Keratinocyte (primary cell): Measurements from ENCODE around the gene CDHR3. TPM values are rescaled to one million over a fixed set of nuclear protein-coding genes. Genes with fewer than 3 reads are reported as not detected.
"Not testable (repeated sequence)": the region's sequence is repeated elsewhere in the genome, so short reads cannot be mapped to it uniquely, and the experiment has no call there.

Experiments used
- DNase-seq: peaks from one replicate; pipeline ENCODE4 v3.0.0-alpha.2; 2011; ENCODE audit warnings: low read depth, missing footprints, low spot score
- FAIRE-seq: peaks from 2 replicates; lab custom pipeline; 2011; peaks lifted over from hg19 to GRCh38; lab: Jason Lieb, UNC
- H2AFZ ChIP-seq: 2 replicates; pipeline ENCODE4 v1.6.0; 2012; ENCODE audit warnings: low read length, control low read depth, inconsistent platforms; ENCODE audit not compliant: control insufficient read depth
- H3K27ac ChIP-seq: 2 replicates; pipeline ENCODE4 v1.5.1; 2011; ENCODE audit warnings: low read length; ENCODE audit not compliant: control insufficient read depth, insufficient read depth
- H3K27me3 ChIP-seq: 3 replicates; pipeline ENCODE4 v1.6.0; 2011; ENCODE audit warnings: low read length; ENCODE audit not compliant: control insufficient read depth, insufficient read depth; ENCODE audit errors: extremely low read depth
- H3K36me3 ChIP-seq, 2 experiments: 2 replicates in 1 of 2; 3 replicates in 1 of 2; pipeline ENCODE4 v1.5.1; 2011; ENCODE audit warnings: low read length in 2 of 2, mild to moderate bottlenecking in 1 of 2; ENCODE audit not compliant: control insufficient read depth in 2 of 2, insufficient read depth in 2 of 2; ENCODE audit errors: extremely low read depth in 1 of 2
- H3K4me1 ChIP-seq: 3 replicates; pipeline ENCODE4 v1.5.1; 2011; ENCODE audit warnings: low read length; ENCODE audit not compliant: control insufficient read depth, insufficient read depth; ENCODE audit errors: extremely low read depth
- H3K4me2 ChIP-seq: 3 replicates; pipeline ENCODE4 v1.6.0; 2011; ENCODE audit warnings: low read depth, low read length; ENCODE audit not compliant: control insufficient read depth, insufficient read depth; ENCODE audit errors: extremely low read depth
- H3K4me3 ChIP-seq, 3 experiments: fragments of 200-600 bp in 1 of 3; sonication (generic) in 1 of 3; 2 replicates in 2 of 3; 3 replicates in 1 of 3; pipeline ENCODE4 v1.5.1; 2011 to 2016; ENCODE audit warnings: low read length in 3 of 3, mild to moderate bottlenecking in 3 of 3, control low read depth in 2 of 3, inconsistent platforms in 1 of 3, low read depth in 1 of 3, mixed read lengths in 1 of 3, mixed run types in 1 of 3, moderate library complexity in 1 of 3; ENCODE audit not compliant: control insufficient read depth in 2 of 3, insufficient read depth in 2 of 3; ENCODE audit errors: extremely low read depth in 1 of 3
- H3K79me2 ChIP-seq: 2 replicates; pipeline ENCODE4 v1.6.0; 2012; ENCODE audit warnings: low read length; ENCODE audit not compliant: control insufficient read depth, insufficient read depth
- H3K9ac ChIP-seq: 3 replicates; pipeline ENCODE4 v1.6.0; 2011; ENCODE audit warnings: low read length; ENCODE audit not compliant: control insufficient read depth, insufficient read depth; ENCODE audit errors: extremely low read depth
- H3K9me1 ChIP-seq: 3 replicates; pipeline ENCODE4 v1.6.0; 2011; ENCODE audit warnings: low read length; ENCODE audit not compliant: control insufficient read depth, insufficient read depth; ENCODE audit errors: extremely low read depth
- H3K9me3 ChIP-seq: 2 replicates; pipeline ENCODE4 v1.5.1; 2012; ENCODE audit warnings: low read depth, low read length; ENCODE audit not compliant: control insufficient read depth
- H4K20me1 ChIP-seq: 3 replicates; pipeline ENCODE4 v1.6.0; 2011; ENCODE audit warnings: low read length; ENCODE audit not compliant: control insufficient read depth, insufficient read depth; ENCODE audit errors: extremely low read depth
- CTCF ChIP-seq, 3 experiments: IDR thresholded peaks in 1 of 3; conservative IDR thresholded peaks in 1 of 3; optimal IDR thresholded peaks in 1 of 3; 2 replicates in 2 of 3; 3 replicates in 1 of 3; pipeline versions ENCODE3 to v1.5.1; 2011; ENCODE audit warnings: low read length in 3 of 3, mild to moderate bottlenecking in 3 of 3, moderate library complexity in 2 of 3, control low read depth in 1 of 3, inconsistent platforms in 1 of 3; ENCODE audit not compliant: insufficient read depth in 2 of 3; ENCODE audit errors: extremely low read depth in 1 of 3
- EZH2 ChIP-seq: IDR thresholded peaks from one replicate; pipeline ENCODE4 v1.6.1; 2012; ENCODE audit warnings: inconsistent platforms, mild to moderate bottlenecking, low read length, moderate library complexity
- dilution Hi-C: fragments of 300-500 bp; cut with MboI; formaldehyde crosslinking; loops from one replicate; pipeline ENCODE4 v1.7.0; 2020; ENCODE audit warnings: low sequenced_read_pairs; ENCODE audit not compliant: extremely low pct_ligation_motif_present
- polyA plus RNA-seq, 5 experiments: library from polyadenylated mRNA; depleted of rRNA in 3 of 5; stranded (reverse) in 3 of 5; stranded (forward) in 1 of 5; unstranded in 1 of 5; fragments of >200 nt; gene quantifications; 1 replicate in 1 of 5; 2 replicates in 3 of 5; 3 replicates in 1 of 5; pipeline versions ENCODE4 v1.2.1 to v1.2.3, GENCODE V29; 2011 to 2012; ENCODE audit warnings: missing spikeins in 2 of 5, low read depth in 1 of 5, low replicate concordance in 1 of 5

CDHR3 gene
- polyA plus RNA-seq, 1 donor (not counting 4 experiments of a cell fraction or from before 2014, with no cell fraction given), result 1.2 TPM

DNA sequence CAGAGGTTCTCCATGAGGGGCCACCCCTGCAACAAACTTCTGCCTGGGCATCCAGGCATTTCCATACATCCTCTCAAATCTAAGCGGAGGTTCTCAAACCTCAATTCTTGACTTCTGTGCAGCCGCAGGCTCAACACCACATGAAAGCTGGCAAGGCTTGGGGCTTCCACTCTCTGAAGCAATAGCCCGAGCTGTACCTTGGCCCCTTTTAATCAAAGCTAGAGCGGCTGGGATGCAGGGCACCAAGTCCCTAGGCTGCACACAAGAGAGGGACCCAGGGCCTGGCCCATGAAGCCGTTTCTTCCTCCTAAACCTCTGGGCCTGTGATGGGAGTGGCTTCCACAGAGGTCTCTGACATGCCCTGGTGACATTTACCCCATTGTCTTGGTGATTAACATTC is 43.8 kb downstream of the CDHR3 start:
- peaks cover 4% of the 10 kb centered on the region for H3K27me3 ChIP-seq
- TF ChIP-seq EZH2 (no peak), CTCF (optimal IDR thresholded peaks at IDR 0.05 in 1 of 3, IDR thresholded peaks at IDR 0.05 in 1 of 3, conservative IDR thresholded peaks at IDR 0.05 in 1 of 3; ENCODE audit: extremely low read depth in 1 of 3, insufficient read depth in 2 of 3, low read length in 3 of 3) (no peak)
- H3K9me1 ChIP-seq, result no peaks in the 10 kb centered on the region
- H3K9ac ChIP-seq, result no peak overlapping the region
- H3K4me1 ChIP-seq, result peaks cover 7% of the 10 kb centered on the region
- no peaks in the 10 kb centered on the region for H4K20me1 ChIP-seq
- dilution Hi-C loops, result no loop called here
- H3K9me3 ChIP-seq, result no peaks in the 10 kb centered on the region
- no peak for FAIRE-seq
- H2AFZ ChIP-seq, result no peak overlapping the region
- no peaks in the 10 kb centered on the region for H3K36me3 ChIP-seq
- H3K27ac ChIP-seq, result no peak overlapping the region
- H3K4me2 ChIP-seq, result no peak overlapping the region
- DNase-seq, result no peak
- no peak overlapping the region for H3K4me3 ChIP-seq
- H3K79me2 ChIP-seq, result no peaks in the 10 kb centered on the region

DNA sequence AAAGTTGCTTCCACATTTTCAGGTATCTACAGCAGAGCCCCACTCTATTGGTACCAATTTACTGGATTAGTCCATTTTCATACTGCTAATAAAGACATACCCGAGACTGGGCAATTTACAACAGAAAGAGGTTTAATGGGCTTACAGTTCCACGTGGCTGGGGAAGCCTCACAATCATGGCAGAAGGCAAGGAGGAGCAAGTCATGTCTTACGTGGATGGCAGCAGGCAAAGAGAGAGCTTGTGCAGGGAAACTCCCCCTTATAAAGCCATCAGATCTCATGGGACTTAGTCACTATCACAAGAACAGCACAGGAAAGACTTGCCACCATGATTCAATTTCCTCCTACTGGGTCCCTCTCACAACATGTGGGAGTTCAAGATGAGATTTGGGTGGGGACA is 44.7 kb downstream of the CDHR3 start:
- H3K4me2 ChIP-seq, DNase-seq, H3K9me3 ChIP-seq, H3K4me3 ChIP-seq, H3K27me3 ChIP-seq, H3K9me1 ChIP-seq, H3K27ac ChIP-seq, H3K36me3 ChIP-seq, FAIRE-seq, H4K20me1 ChIP-seq, H3K79me2 ChIP-seq, H3K9ac ChIP-seq, H3K4me1 ChIP-seq, H2AFZ ChIP-seq, dilution Hi-C loops: not testable (repeated sequence)
